PC-9 (cell line): ENCODE data around the gene NCMAP. TPM values are rescaled to one million over a fixed set of nuclear protein-coding genes. Genes with fewer than 3 reads are reported as not detected.
A peak's percentile ranks its signal among the peaks of the same experiment; 100 is the strongest.

Experiments used
- BruUV-seq: library from RNA; stranded (reverse); fragments of 400-500 nt; replicated peaks from 2 replicates; lab custom pipeline; 2021; lab: Mats Ljungman, UMichigan
- CTCF ChIA-PET: fragments of 300-600 bp; sonication (Branson Sonifier 250); formaldehyde crosslinking; loops from one replicate; lab custom pipeline; 2022; ENCODE audit warnings: antibody characterized with exemption; lab: Charles Lee
- POLR2A ChIA-PET: fragments of 300-600 bp; sonication (Branson Sonifier 250); formaldehyde crosslinking; loops from one replicate; lab custom pipeline; 2022; ENCODE audit warnings: antibody characterized with exemption; ENCODE audit not compliant: unreplicated experiment; lab: Charles Lee
- DNase-seq, 2 experiments: peaks; one replicate each; pipeline versions ENCODE4 v3.0.0 to v3.0.0-alpha.2; 2015 to 2022; ENCODE audit warnings: mixed read lengths in 1 of 2
- H2AFZ ChIP-seq: fragments of 200-600 bp; sonication (generic); 2 replicates; pipeline ENCODE4 v1.8.1; 2017; ENCODE audit warnings: antibody characterized with exemption
- H3F3A ChIP-seq: fragments of 200-600 bp; sonication (generic); 2 replicates; pipeline ENCODE4 v1.8.1; 2017; ENCODE audit warnings: antibody characterized with exemption, mild to moderate bottlenecking, low read depth; ENCODE audit not compliant: insufficient read depth
- H3K27ac ChIP-seq: fragments of 200-600 bp; sonication (generic); 2 replicates; pipeline ENCODE4 v1.6.1; 2016; ENCODE audit warnings: mixed run types
- H3K27me3 ChIP-seq: fragments of 200-600 bp; sonication (generic); 2 replicates; pipeline ENCODE4 v1.6.1; 2016; ENCODE audit warnings: low read depth, mixed run types; ENCODE audit not compliant: insufficient read depth
- H3K36me3 ChIP-seq: fragments of 200-600 bp; sonication (generic); 2 replicates; pipeline ENCODE4 v1.6.1; 2016; ENCODE audit warnings: low read depth, mixed run types
- H3K4me1 ChIP-seq: fragments of 200-600 bp; sonication (generic); replicated peaks from 2 replicates; pipeline ENCODE4 v1.6.1; 2016; ENCODE audit warnings: mixed run types; ENCODE audit not compliant: insufficient read depth
- H3K4me2 ChIP-seq: fragments of 200-600 bp; sonication (generic); 2 replicates; pipeline ENCODE4 v1.6.1; 2017; ENCODE audit warnings: mixed run types
- H3K4me3 ChIP-seq: fragments of 200-600 bp; sonication (generic); 2 replicates; pipeline ENCODE4 v1.6.1; 2016; ENCODE audit warnings: mixed run types
- H3K79me2 ChIP-seq: fragments of 200-600 bp; sonication (generic); 2 replicates; pipeline ENCODE4 v1.6.1; 2017; ENCODE audit warnings: low read depth, mixed run types
- H3K9me2 ChIP-seq: fragments of 200-600 bp; sonication (generic); 2 replicates; pipeline ENCODE4 v1.8.1; 2017; ENCODE audit warnings: mild to moderate bottlenecking; ENCODE audit not compliant: insufficient read depth
- H3K9me3 ChIP-seq: fragments of 200-600 bp; sonication (generic); 2 replicates; pipeline ENCODE4 v1.8.1; 2016; ENCODE audit warnings: low read depth; ENCODE audit not compliant: insufficient read depth
- H4K20me1 ChIP-seq: fragments of 200-600 bp; sonication (generic); 2 replicates; pipeline ENCODE4 v1.8.1; 2017; ENCODE audit not compliant: insufficient read depth
- EZH2 ChIP-seq: fragments of 200-600 bp; sonication (generic); IDR thresholded peaks from 2 replicates; pipeline ENCODE4 v1.8.0; 2017; ENCODE audit warnings: antibody characterized with exemption, low read depth
- intact Hi-C: fragments of 100-400 bp; cut with micrococcal nuclease; formaldehyde crosslinking; loops from one replicate; pipeline ENCODE4 v1.10.0; 2022; ENCODE audit not compliant: unreplicated experiment
- total RNA-seq: library from RNA; stranded (reverse); gene quantifications from 2 replicates; pipeline ENCODE4 v1.2.3, GENCODE V29; 2021
- TF ChIP-seq, protein P1 (sequence below): fragments of 200-600 bp; sonication (generic); conservative IDR thresholded peaks from 2 replicates; pipeline ENCODE4 v1.6.1; 2017; ENCODE audit warnings: mixed run types, antibody characterized with exemption, mild to moderate bottlenecking, moderate library complexity

Gene NCMAP
- total RNA-seq, 1 experiment from 2014 or later: 0.20 TPM

DNA sequence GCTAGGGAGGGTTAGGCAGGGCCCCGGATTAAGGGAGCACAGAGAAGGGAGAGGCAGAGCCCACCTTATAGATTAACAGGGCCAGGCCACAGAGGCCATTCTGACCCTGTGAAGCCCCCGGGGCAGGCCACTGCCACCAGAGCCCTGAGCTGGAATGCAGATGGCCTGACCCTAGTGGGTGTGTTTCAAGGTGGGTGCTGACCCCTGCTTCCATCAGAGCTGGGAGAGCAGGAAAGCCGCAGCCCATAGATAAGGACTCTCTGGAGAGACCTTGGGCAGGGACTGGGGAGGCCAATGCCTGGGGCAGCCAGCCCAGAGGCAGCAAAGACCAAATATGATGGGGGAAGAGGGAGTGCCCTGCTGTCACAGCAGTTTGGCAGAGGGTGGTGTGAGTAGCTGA lies 35.9 kb downstream of the NCMAP start:
- Histone ChIP-seq H3K9me2 (no peaks in the 10 kb centered on the region), H3F3A (no peaks in the 10 kb centered on the region), H2AFZ (no peak overlapping the region), H3K79me2 (no peaks in the 10 kb centered on the region), H4K20me1 (no peaks in the 10 kb centered on the region), H3K4me3 (no peak overlapping the region), H3K27ac (no peak overlapping the region), H3K9me3 (no peaks in the 10 kb centered on the region), H3K4me1 (0 out of 2 replicates have a peak, but pooled peaks cover 6% of the 10 kb centered on the region), H3K36me3 (no peaks in the 10 kb centered on the region), H3K4me2 (no peak overlapping the region), H3K27me3 (no peaks in the 10 kb centered on the region)
- BruUV-seq: no TSS peak
- POLR2A ChIA-PET: no interaction called here
- intact Hi-C loops: loop anchor here (5.0 kb wide), 1 partner anchor 89 kb away; the partner anchor contains the start of gene RCAN3
- no peak for TF ChIP-seq EZH2
- TF ChIP-seq, protein P1, sequence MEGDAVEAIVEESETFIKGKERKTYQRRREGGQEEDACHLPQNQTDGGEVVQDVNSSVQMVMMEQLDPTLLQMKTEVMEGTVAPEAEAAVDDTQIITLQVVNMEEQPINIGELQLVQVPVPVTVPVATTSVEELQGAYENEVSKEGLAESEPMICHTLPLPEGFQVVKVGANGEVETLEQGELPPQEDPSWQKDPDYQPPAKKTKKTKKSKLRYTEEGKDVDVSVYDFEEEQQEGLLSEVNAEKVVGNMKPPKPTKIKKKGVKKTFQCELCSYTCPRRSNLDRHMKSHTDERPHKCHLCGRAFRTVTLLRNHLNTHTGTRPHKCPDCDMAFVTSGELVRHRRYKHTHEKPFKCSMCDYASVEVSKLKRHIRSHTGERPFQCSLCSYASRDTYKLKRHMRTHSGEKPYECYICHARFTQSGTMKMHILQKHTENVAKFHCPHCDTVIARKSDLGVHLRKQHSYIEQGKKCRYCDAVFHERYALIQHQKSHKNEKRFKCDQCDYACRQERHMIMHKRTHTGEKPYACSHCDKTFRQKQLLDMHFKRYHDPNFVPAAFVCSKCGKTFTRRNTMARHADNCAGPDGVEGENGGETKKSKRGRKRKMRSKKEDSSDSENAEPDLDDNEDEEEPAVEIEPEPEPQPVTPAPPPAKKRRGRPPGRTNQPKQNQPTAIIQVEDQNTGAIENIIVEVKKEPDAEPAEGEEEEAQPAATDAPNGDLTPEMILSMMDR: no peak
- CTCF ChIA-PET: no interaction called here
- no peak for DNase-seq

DNA sequence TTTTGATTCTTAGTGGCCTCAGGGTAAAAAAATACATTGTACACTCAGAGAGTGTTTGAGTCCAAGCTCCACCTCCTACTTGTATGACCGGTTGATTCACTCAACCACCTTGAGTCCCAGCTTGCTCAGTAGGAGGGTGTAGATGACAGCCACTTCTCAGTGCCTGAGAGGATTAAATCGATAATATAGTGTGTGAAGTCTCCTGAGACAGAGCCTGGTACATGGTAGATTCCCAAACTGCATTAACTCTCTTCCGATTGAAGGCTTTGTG lies 38.4 kb downstream of the NCMAP start:
- Histone ChIP-seq H3K36me3 (no peaks in the 10 kb centered on the region), H3F3A (no peaks in the 10 kb centered on the region), H3K4me1 (0 out of 2 replicates have a peak, but pooled peaks cover 6% of the 10 kb centered on the region), H3K4me3 (no peak overlapping the region), H3K79me2 (no peaks in the 10 kb centered on the region), H4K20me1 (no peaks in the 10 kb centered on the region), H3K9me2 (no peaks in the 10 kb centered on the region), H3K27me3 (no peaks in the 10 kb centered on the region), H3K9me3 (no peaks in the 10 kb centered on the region), H2AFZ (no peak overlapping the region), H3K4me2 (peak overlapping the region; percentile 16; the same call in 1 of the 2 replicates), H3K27ac (no peak overlapping the region)
- DNase-seq: peak; percentile 34 to 72
- ChIA-PET POLR2A (no interaction called here), CTCF (no interaction called here)
- BruUV-seq: no TSS peak
- intact Hi-C loops: loop anchor here (2.0 to 5.0 kb wide), 2 partner anchors 41 to 92 kb away; partner anchors contain the start of gene RCAN3
- TF ChIP-seq, protein P1: no peak
- TF ChIP-seq EZH2: no peak

DNA sequence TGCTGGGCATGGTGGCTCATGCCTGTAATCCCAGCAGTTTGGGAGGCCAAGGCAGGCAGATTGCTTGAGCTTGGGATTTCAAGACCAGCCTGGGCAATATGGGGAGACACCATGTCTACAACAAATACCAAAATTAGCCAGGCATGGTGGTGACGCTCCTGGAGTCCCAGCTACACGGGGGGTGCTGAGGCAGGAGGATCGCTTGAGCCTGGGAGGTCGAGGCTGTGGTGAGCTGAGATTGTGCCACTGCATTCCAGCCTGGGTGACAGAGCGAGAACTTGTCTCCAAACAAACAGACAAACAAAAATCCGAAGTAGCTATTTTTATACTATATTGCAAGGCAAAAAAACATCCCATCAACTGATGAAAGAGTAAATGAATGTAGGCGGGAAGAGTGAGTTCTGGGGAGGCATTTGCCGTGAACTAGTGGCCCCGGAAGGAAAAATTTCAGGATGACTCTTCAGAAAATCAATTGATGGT lies 40.6 kb downstream of the NCMAP start:
- no peaks in the 10 kb centered on the region for H3K36me3 ChIP-seq
- no peaks in the 10 kb centered on the region for H4K20me1 ChIP-seq
- no peaks in the 10 kb centered on the region for H3K9me2 ChIP-seq
- H3F3A ChIP-seq: no peaks in the 10 kb centered on the region
- BruUV-seq: no TSS peak
- H2AFZ ChIP-seq: no peak overlapping the region
- no peaks in the 10 kb centered on the region for H3K9me3 ChIP-seq
- no peak overlapping the region for H3K4me2 ChIP-seq
- H3K4me3 ChIP-seq: no peak overlapping the region
- no peak overlapping the region for H3K27ac ChIP-seq
- H3K27me3 ChIP-seq: no peaks in the 10 kb centered on the region
- POLR2A ChIA-PET: no interaction called here
- 0 out of 2 replicates have a peak, but pooled peaks cover 6% of the 10 kb centered on the region for H3K4me1 ChIP-seq
- no peaks in the 10 kb centered on the region for H3K79me2 ChIP-seq
- CTCF ChIA-PET: no interaction called here
- intact Hi-C loops: no loop called here
- TF ChIP-seq, protein P1: no peak
- TF ChIP-seq EZH2: no peak
- DNase-seq: no peak
